Measurements from ENCODE around the gene MYEOV. TPM values are rescaled to one million over a fixed set of nuclear protein-coding genes. Genes with fewer than 3 reads are reported as not detected.

MYEOV gene
- total and polyA plus RNA-seq, 10 of the 15 experiments (the other 5 are each of a cell fraction or from before 2014, with no cell fraction given) = 0.05 to 0.40 (median 0.26) TPM; not detected in 3

DNA sequence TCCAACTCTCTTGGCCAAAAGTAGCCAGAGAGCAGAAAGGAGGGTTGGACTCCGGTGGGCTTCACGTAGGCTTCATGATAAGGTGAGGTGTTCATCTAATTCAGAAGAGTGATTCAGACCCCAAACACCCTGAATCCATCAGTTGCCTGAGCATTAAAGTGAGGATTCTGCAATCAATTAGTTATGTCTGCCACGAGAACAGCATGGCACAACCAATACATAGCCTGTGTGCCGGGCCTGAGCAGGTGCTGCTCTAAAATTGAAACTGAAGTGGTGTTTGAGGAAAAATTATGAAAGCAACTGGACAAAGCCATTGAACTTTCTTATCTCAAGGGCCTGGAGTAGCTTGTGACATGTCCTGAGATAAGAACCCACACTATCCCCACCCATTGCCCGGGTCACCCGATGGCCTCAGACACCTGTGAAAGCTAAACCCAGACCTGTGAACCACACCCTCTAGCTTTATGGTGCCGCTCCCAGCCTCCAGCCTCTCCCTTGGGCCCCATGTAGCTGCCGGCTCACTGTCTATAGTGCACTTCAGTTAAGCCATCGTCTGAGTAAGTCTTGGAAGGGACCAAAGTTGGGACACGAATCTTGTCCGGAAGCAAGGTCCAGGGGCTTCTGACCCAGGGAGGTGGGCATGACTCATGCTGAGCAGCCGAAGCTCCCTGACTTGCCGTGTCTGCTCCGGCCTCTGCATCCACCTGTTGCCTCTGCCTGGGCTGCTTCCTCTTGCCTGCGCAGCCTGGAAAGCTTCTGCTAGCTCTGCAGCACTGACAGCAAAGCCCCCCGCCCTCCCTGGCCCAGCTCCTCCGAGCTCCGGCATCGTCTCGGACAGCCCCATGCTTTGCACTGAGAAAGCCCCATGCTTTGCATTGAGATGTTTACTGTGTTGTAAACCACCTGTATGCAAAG is 5.7 kb upstream of the MYEOV start (continued):
- TF ChIP-seq, protein P1, sequence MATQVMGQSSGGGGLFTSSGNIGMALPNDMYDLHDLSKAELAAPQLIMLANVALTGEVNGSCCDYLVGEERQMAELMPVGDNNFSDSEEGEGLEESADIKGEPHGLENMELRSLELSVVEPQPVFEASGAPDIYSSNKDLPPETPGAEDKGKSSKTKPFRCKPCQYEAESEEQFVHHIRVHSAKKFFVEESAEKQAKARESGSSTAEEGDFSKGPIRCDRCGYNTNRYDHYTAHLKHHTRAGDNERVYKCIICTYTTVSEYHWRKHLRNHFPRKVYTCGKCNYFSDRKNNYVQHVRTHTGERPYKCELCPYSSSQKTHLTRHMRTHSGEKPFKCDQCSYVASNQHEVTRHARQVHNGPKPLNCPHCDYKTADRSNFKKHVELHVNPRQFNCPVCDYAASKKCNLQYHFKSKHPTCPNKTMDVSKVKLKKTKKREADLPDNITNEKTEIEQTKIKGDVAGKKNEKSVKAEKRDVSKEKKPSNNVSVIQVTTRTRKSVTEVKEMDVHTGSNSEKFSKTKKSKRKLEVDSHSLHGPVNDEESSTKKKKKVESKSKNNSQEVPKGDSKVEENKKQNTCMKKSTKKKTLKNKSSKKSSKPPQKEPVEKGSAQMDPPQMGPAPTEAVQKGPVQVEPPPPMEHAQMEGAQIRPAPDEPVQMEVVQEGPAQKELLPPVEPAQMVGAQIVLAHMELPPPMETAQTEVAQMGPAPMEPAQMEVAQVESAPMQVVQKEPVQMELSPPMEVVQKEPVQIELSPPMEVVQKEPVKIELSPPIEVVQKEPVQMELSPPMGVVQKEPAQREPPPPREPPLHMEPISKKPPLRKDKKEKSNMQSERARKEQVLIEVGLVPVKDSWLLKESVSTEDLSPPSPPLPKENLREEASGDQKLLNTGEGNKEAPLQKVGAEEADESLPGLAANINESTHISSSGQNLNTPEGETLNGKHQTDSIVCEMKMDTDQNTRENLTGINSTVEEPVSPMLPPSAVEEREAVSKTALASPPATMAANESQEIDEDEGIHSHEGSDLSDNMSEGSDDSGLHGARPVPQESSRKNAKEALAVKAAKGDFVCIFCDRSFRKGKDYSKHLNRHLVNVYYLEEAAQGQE (IDR thresholded peaks at IDR 0.05; ENCODE audit: low read depth, low read length) = no peak
- no peak for TF ChIP-seq SMARCA5 (IDR thresholded peaks at IDR 0.05)
- no peak for TF ChIP-seq GABPA (IDR thresholded peaks at IDR 0.05; ENCODE audit: low read depth)
- TF ChIP-seq YBX1 (IDR thresholded peaks at IDR 0.05) = no peak
- TF ChIP-seq CEBPB (IDR thresholded peaks at IDR 0.05; ENCODE audit: borderline replicate concordance in 1 of 2, low read depth in 2 of 2, low read length in 2 of 2) = no peak
- peak in 1 of 2 experiments; percentile 26; a peak in 1 of 4 replicates for TF ChIP-seq SRF (IDR thresholded peaks at IDR 0.05; ENCODE audit: low read depth in 2 of 2, low read length in 2 of 2)
- TF ChIP-seq DPF2 (IDR thresholded peaks at IDR 0.05) = 0 out of 2 replicates have a peak, but pooled peaks have one; percentile 32
- TF ChIP-seq, protein P2, sequence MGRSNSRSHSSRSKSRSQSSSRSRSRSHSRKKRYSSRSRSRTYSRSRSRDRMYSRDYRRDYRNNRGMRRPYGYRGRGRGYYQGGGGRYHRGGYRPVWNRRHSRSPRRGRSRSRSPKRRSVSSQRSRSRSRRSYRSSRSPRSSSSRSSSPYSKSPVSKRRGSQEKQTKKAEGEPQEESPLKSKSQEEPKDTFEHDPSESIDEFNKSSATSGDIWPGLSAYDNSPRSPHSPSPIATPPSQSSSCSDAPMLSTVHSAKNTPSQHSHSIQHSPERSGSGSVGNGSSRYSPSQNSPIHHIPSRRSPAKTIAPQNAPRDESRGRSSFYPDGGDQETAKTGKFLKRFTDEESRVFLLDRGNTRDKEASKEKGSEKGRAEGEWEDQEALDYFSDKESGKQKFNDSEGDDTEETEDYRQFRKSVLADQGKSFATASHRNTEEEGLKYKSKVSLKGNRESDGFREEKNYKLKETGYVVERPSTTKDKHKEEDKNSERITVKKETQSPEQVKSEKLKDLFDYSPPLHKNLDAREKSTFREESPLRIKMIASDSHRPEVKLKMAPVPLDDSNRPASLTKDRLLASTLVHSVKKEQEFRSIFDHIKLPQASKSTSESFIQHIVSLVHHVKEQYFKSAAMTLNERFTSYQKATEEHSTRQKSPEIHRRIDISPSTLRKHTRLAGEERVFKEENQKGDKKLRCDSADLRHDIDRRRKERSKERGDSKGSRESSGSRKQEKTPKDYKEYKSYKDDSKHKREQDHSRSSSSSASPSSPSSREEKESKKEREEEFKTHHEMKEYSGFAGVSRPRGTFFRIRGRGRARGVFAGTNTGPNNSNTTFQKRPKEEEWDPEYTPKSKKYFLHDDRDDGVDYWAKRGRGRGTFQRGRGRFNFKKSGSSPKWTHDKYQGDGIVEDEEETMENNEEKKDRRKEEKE (IDR thresholded peaks at IDR 0.05) = no peak
- no peak for TF ChIP-seq ZNF217 (IDR thresholded peaks at IDR 0.05)
- TF ChIP-seq EP300 (IDR thresholded peaks at IDR 0.05; ENCODE audit: borderline replicate concordance in 1 of 2, control insufficient read depth in 1 of 2, low read depth in 2 of 2, low read length in 2 of 2) = no peak
